HCEC 1CT (cell line): ENCODE data around the gene ZNRD2.
A peak's percentile ranks its signal among the peaks of the same experiment; 100 is the strongest.

Experiments
- DNase-seq: peaks from one replicate; pipeline ENCODE4 v3.0.0-alpha.2; 2017

The ZNRD2 gene

DNA sequence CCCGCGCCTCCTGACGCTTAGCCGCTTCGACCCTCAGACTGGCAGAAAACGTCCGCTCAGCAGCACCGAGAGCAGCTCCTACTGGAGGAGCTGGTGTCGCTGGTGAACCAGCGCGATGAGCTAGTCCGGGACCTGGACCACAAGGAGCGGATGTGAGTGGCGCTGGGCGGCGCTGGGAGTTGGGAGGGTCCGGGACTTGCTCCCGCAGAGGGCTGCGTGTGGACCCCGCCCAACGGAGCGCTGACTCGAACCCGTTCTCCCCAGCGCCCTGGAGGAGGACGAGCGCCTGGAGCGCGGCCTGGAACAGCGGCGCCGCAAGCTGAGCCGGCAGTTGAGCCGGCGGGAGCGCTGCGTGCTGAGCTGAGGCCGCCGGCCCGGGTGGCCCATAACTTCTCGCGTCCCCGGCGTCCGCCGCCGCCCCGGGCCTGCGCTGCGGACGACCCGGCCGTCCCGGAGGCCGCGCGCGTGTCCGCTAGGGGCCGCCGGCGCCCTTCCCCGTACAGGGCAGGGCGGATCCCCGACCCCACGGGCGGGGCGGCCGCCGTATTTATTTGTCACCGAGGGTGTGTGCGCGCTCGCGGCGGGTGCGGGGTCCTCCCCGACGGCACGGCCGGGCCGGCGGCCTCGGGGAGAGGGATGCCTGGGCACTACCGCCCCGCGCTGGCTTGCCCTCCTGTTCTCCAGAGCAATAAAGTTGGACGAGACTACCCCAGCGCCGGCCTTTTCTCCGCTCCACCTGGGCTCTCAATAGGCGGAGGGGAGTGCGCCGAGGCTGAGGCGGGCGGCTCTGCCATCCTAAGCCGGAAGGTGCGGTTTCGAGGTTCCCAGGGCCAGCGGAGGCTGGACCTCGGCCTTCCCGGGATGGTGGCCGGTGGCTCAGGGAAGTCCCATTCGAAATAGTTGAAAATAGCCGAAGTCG lies 21.9 kb downstream of the ZNRD2 start:
- no peak for DNase-seq

GRCh38 chr11:65592858-65593517 lies 22.7 kb downstream of the ZNRD2 start:
- no peak for DNase-seq

DNA sequence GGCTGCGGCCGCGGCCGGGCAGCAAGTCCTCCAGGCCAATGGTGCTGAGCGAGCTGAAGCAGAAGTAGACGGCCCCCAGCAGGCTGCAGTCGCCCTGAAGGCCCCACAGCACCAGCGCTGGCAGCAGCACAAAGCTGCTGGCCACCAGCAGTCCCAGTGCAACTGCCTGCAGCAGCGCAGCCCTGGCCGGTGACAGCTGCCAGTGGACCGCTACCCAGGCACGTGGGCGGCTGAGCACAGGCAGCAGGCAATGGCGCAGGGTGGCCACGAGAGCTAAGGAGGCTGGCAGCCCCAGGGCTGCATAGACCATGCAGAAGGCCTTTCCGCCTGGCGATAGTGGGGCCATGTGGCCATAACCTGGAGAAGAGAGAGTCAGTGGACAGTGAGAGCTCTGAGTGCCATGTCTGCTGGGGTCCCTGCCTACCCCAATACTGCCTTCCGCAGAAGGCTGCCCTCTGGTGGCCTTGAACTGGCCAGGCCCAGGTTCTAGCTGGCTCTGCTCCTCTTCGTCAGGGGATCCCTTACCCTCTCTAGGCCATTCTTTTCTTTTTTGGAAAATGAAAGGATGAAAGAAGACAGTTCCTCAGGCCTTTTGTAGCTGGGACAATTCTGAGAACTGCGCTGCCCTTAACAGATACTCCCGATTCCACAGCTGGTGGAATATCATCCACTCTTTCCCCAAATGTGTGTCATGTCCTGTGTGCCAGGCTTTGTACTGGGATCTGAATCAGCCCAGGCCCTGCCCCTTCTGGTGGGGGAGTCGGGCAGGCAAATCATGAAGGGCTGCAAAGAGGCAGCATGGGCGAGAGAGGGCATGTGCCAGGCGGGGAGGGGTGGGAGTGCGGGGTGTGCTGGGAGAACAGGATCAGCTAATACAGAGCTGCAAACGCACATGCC lies 23.5 kb downstream of the ZNRD2 start:
- no peak for DNase-seq

DNA sequence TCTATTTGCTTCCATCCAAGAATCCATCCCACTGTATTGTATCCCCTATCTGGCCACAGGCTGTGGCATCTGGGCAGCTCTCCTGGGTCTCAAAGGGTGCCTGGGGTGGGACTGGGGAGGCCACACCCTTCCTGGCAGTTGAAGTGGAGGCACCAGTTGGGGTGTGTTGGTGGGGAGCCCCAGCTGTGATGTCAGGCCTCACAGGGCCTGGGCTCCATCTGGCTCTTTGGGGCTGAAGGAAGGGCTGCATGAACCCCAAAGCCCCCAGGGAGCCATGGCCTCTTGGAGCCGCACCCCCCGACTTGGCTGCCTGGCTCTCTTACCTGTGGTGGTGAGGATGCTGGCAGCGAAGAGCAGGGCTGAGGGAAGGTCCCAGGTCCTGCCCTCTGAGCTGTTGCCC lies 24.9 kb downstream of the ZNRD2 start:
- DNase-seq = no peak

DNA sequence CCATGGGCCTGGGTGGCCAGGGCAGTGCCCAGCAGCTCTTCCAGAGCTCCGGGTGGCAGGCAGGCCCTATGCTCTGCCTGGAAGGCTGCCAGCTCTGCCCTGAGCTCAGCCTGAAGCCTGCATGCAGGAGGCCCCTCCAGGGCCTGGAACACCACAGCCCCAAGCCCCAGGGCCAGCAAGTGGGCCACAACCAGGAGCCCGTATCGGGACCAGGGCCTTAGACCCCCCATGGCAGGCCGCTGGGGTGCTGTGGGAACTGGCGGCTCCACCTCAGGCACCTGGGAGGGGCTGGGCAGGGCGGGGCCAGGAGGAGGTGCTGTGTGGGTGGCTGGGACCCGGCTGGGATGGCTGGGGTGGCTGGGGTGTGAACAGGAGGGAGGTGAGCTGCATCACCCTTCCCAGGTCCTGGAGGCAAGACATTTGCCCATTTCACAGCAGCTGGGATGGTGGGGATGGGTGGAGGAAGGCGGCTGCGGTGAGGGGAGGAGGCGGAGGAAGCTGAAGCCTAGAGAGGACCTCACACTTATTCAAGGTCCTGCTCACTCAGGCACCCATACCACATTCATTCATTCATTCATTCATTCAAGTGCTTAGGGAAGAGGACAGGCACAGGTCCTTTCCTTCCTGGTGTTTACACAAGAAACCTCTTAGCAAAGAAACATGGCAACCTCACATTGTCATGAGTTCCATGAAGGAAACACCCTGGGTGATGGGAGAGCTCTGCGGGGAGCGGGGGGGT lies 25.4 kb downstream of the ZNRD2 start, which contains the start of gene KCNK7:
Gene KCNK7 (minus strand): TSS at position 258 of the 739 bp plus-strand sequence. CDS start 28 bp downstream, at position 230.
- no peak for DNase-seq

GRCh38 chr11:65596520-65596919 lies 26.2 kb downstream of the ZNRD2 start:
- no peak for DNase-seq

GRCh38 chr11:65598258-65598699 lies 28.0 kb downstream of the ZNRD2 start:
- DNase-seq = no peak

DNA sequence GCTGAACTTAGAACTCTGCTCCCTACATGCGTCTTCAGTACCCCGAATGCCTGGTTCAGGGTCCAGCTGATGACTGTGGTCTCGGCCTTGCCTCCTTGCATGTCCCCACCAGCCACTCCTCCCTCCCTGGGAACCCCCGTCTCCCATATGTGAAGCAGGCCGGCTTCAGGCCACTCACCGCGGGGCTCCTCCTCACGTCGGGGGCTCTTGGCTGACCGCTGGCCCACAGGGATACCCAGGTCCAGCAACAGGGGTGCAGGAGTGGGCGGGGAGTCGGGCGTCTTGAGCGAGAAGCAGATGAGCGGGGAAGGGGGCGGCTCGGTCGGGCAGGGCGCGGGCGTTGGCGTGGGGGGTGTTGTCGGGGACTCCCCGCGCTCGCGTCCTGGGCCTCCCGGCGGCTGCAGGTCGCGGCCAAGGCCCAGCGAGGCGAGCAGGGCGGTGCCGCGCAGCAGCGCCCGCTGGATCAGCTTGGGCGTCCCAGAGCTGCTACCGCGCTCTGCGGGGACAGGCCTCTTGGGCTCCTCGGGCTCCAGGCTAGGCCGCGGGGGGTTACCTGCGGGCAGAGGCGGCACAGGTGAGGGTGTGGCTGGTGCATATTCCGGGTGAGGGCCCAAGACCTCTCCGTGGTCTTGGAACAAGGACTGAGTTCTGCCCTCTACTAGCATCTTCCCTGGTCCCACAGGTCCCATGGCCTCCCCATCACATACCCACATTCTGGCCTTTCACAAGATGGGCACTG lies 29.1 kb downstream of the ZNRD2 start:
- DNase-seq = no peak

DNA sequence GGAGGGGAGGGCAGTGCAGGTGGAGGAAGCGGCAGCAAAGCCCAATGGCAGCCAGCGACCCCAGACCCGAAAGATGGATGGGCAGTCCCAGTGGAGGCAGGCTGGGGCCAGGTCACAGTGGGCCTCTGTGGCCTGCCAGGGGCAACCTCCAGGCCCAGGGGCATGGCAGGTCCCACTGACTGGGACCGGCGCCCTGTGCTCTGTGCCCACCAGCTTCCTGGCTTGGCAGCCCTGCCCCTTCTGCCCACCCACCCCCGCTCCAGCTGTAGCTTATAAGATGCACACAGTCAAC lies 29.6 kb downstream of the ZNRD2 start:
- no peak for DNase-seq

GRCh38 chr11:65604258-65604657 lies 34.0 kb downstream of the ZNRD2 start:
- DNase-seq = no peak

DNA sequence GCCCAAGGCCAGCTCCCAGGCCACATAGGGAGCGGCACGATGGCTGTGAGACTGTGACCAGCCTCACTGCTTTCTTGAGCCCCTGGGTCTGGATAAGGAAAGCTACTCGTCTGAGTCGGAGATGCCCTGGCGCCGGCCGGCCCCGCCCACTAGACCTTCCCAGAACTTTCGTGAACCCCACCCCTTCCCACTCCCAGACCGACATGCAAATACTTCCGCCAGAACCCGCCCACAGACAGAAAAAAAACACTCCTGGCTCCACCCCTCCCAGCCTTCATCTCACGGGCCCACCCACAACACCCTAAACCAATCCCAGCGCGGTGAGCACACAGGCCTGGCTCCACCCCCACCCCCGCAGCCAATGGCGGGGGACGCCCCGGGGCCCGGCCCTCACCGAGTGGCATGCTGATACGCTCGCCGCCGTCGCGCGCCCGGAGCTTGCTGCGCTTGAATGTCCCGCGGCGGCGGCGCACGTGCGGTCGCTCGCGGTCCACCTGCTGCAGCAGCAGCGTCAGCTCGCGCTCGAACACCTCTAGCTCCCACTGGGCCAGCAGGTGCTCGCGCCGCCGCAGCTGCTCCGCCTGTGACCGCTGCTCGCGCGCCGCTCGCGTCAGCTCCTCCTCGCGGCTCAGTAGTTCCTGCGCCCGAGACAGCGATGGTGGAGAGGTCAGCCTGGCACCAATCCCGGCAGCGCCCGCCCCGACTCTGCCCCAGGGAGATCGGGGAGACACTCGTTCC lies 36.8 kb downstream of the ZNRD2 start:
- DNase-seq = peak; percentile 67

DNA sequence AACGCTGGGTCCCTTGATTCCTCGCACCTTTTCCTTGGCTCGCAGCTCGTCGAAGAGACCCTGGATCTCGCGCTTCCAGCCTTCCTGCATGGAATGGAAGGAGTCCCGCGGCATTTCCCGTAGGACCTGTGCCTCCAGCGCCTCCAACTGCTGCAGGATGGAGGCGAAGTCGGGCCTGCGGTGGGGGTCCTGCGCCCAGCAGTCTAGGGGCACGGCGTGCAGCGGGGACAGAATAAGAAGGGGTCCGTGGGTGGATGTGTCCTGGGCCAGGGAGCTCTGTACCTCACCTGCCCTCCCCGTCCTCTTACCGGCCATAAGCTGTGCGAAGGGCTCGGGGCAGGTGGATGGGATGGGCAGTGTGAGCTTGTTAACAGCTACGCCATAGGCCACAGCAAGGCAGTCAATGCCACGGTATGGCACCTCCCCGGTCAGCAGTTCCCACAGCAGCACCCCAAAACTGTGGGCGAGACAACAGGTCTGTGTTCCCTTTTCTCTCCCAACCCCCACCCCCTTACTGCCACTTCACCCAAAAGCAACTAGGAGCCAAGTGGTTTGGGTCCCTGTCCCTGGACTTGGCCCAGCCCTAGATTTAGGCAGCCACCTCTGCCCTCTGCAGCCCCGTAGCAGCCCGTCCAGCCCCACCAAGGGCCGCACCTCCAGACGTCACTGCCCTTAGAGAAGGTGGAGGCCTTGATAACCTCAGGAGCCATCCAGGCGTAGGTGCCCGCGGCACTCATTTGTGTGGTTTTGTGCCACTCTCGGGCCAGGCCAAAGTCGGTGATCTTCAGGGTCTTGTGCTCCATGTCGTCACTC lies 37.5 kb downstream of the ZNRD2 start:
- DNase-seq = no peak

- no peak for DNase-seq
Measured at GRCh38 chr11:65609229-65609628, 39.0 kb downstream of the ZNRD2 start.

GRCh38 chr11:65609665-65610064 lies 39.4 kb downstream of the ZNRD2 start:
- no peak for DNase-seq

DNA sequence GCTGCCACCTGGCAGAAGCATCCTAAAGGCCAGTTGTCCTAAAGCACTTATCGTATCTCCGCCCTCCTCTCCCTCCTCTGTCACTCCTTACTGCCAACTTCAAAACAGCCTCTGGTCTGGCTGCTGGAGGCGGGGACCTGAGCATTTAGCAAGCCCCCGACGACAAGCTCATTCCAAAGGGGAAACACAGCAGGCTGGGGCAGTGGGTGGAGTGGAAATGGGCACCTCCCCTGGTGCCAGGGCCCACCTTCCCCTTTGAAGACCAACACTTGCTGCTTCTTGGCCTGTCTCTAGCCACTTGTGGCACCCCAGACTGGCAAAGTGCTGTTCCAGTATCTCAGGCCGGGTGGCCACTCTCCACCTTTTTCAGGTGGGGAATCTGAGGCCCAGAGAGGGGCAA lies 40.1 kb downstream of the ZNRD2 start:
- no peak for DNase-seq

- DNase-seq = no peak
Measured at GRCh38 chr11:65611028-65611757, 40.9 kb downstream of the ZNRD2 start.

DNA sequence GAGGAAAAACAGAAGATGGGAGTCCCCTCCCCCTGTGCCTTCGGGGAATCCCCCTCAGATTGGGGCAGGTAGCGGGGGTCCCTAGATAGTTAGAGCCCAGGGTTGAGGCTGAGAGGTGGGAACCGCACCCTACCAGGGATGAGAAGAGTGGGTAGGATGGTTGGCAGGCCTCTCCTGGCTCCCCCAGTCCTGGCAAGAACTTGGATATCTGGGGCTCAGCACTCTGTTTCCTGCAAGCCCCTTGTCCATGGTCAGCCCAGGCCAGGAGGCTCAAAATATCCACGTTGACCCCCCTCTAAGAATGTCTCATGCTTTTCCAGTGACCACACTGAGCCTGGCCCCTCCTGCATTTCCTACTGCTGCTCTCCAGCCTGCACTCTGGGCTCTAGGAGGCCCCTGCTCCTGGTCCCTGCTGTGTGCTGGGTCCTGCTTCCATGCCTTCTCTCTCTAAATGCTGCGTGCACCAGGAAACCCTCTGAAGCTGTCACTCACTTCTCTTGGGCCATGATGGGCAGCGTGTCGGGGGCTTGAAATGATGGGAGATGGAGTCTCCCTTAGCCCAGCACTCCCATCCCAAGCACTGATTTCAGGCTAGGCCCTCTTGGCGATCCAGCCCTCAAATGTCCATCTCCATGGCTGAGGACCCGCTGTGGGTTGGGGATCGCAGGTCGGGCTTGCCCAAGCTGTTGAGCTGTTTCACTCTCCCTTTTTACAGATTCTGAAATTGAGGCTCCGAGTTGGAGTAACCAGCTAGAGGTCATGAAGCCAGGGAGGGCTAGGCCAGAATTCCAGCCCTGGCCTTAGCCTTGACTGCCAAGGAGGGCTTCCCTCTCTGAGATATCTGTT lies 41.7 kb downstream of the ZNRD2 start:
- DNase-seq = no peak

DNA sequence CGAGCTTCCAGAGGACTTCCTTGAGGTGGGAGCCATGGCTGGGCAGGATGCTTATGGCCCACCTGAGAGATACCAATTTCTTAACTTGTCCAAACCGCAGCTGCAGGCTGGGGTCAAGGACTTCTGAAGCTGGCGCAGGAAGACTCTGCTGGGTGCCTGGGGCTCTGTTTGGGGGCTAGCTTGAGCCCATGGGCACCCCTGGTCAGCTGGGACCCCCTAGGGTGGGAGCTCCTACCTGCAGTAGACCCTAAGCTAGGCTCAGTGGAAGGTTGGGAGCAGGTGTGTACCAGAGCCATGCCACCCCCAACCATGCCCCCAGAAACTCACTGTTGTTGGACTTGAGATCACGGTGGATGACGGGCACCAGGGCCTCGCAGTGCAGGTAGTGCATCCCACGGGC lies 42.4 kb downstream of the ZNRD2 start:
- no peak for DNase-seq
